Osteoblast (primary cell): ENCODE data around the gene TMEM208. TPM values are rescaled to one million over a fixed set of nuclear protein-coding genes. Genes with fewer than 3 reads are reported as not detected.

Experiments
- DNase-seq: peaks from one replicate; pipeline ENCODE4 v3.0.0; 2011; ENCODE audit warnings: low spot score, mixed read lengths; ENCODE audit not compliant: insufficient read length; ENCODE audit errors: missing footprints
- H2AFZ ChIP-seq: 2 replicates; pipeline ENCODE4 v1.6.0; 2011; ENCODE audit warnings: mild to moderate bottlenecking, low read length
- H3K27ac ChIP-seq: 2 replicates; pipeline ENCODE4 v1.5.1; 2011; ENCODE audit warnings: mild to moderate bottlenecking, low read depth, low read length, moderate library complexity
- H3K27me3 ChIP-seq: 2 replicates; pipeline ENCODE4 v1.6.0; 2012; ENCODE audit warnings: mild to moderate bottlenecking, control low read depth, inconsistent platforms, low read length, moderate library complexity; ENCODE audit not compliant: insufficient read depth
- H3K36me3 ChIP-seq: 2 replicates; pipeline ENCODE4 v1.5.1; 2011; ENCODE audit warnings: mild to moderate bottlenecking, low read length, control low read depth, moderate library complexity; ENCODE audit not compliant: insufficient read depth
- H3K4me1 ChIP-seq: 2 replicates; pipeline ENCODE4 v1.5.1; 2011; ENCODE audit warnings: mild to moderate bottlenecking, low read length, control low read depth, moderate library complexity; ENCODE audit not compliant: insufficient read depth
- H3K4me2 ChIP-seq: 2 replicates; pipeline ENCODE4 v1.6.0; 2011; ENCODE audit warnings: mild to moderate bottlenecking, low read length; ENCODE audit not compliant: insufficient read depth
- H3K4me3 ChIP-seq: fragments of 200-600 bp; sonication (generic); 3 replicates; pipeline ENCODE4 v1.5.1; 2012; ENCODE audit warnings: mild to moderate bottlenecking, low read length, inconsistent platforms; ENCODE audit not compliant: insufficient read depth
- H3K79me2 ChIP-seq: 2 replicates; pipeline ENCODE4 v1.6.0; 2012; ENCODE audit warnings: mild to moderate bottlenecking, low read length, control low read depth, inconsistent platforms; ENCODE audit not compliant: insufficient read depth
- H3K9me3 ChIP-seq: 2 replicates; pipeline ENCODE4 v1.5.1; 2011; ENCODE audit warnings: low read depth, low read length, control low read depth
- H4K20me1 ChIP-seq: 2 replicates; pipeline ENCODE4 v1.6.0; 2012; ENCODE audit warnings: mild to moderate bottlenecking, low read length, control low read depth; ENCODE audit not compliant: insufficient read depth
- CTCF ChIP-seq: IDR thresholded peaks from 2 replicates; pipeline ENCODE4 v1.5.1; 2011; ENCODE audit warnings: mild to moderate bottlenecking, low read depth, low read length, moderate library complexity; ENCODE audit errors: extremely low read depth
- total RNA-seq: library from RNA; depleted of rRNA; stranded (reverse); fragments of >200 nt; gene quantifications from 2 replicates; pipeline ENCODE4 v1.2.3, GENCODE V29; 2012

TMEM208 gene
- total RNA-seq, 1 donor = 25.3 TPM

- Histone ChIP-seq H3K4me3 (peak overlapping the region; percentile 94), H3K36me3 (no peaks in the 10 kb centered on the region), H2AFZ (no peak overlapping the region), H3K79me2 (peaks cover 43% of the 10 kb centered on the region), H3K9me3 (no peaks in the 10 kb centered on the region), H3K4me2 (peak overlapping the region; percentile 84), H3K27me3 (no peaks in the 10 kb centered on the region), H3K27ac (peak overlapping the region; percentile 61), H3K4me1 (peaks cover 65% of the 10 kb centered on the region), H4K20me1 (no peaks in the 10 kb centered on the region)
- no peak for TF ChIP-seq CTCF
- DNase-seq = peak; percentile 69
Observed at GRCh38 chr16:67246756-67247191, 19.8 kb downstream of the TMEM208 start.

- peak; percentile 99 for DNase-seq
- Histone ChIP-seq H3K4me1 (peaks cover 59% of the 10 kb centered on the region), H2AFZ (peak within 1 kb of the TSS; percentile 57), H3K27me3 (no peaks in the 10 kb centered on the region), H3K27ac (peak within 1 kb of the TSS; percentile 61), H3K4me3 (peak within 1 kb of the TSS; percentile 94), H3K9me3 (no peaks in the 10 kb centered on the region), H3K79me2 (peaks cover 37% of the 10 kb centered on the region), H3K4me2 (peak within 1 kb of the TSS; percentile 84), H3K36me3 (no peaks in the 10 kb centered on the region), H4K20me1 (no peaks in the 10 kb centered on the region)
- no peak for TF ChIP-seq CTCF
Observed at GRCh38 chr16:67247192-67248072, 20.5 kb downstream of the TMEM208 start, which contains the start of gene FHOD1. TSS of gene FHOD1 (minus strand) at chr16:67247481. CDS start at chr16:67247410, 71 bp downstream.

- H4K20me1 ChIP-seq = peaks cover 2% of the 10 kb centered on the region
- H3K36me3 ChIP-seq = no peaks in the 10 kb centered on the region
- no peaks in the 10 kb centered on the region for H3K27me3 ChIP-seq
- no peak for DNase-seq
- no peak overlapping the region for H2AFZ ChIP-seq
- H3K27ac ChIP-seq = peak overlapping the region; percentile 42
- peaks cover 32% of the 10 kb centered on the region for H3K79me2 ChIP-seq
- no peak for TF ChIP-seq CTCF
- peak overlapping the region; percentile 94 for H3K4me3 ChIP-seq
- no peaks in the 10 kb centered on the region for H3K9me3 ChIP-seq
- H3K4me1 ChIP-seq = peaks cover 55% of the 10 kb centered on the region
- peak overlapping the region; percentile 84 for H3K4me2 ChIP-seq
Observed at GRCh38 chr16:67248073-67248400, 21.1 kb downstream of the TMEM208 start.
